Activated T-cell treated with anti-CD3 and anti-CD28 coated beads, Interleukin-2, amount 50 U/mL, for 4 hours (primary cell): Measurements from ENCODE around the gene TFF2. TPM values are rescaled to one million over a fixed set of nuclear protein-coding genes. Genes with fewer than 3 reads are reported as not detected.

ENCODE experiments used
- ATAC-seq, 2 donors: fragments of 200-7000 bp; cut with Tn5 transposase; one replicate each; pipeline ENCODE4 v1.10.0; 2021
- DNase-seq: peaks from one replicate; pipeline ENCODE4 v3.0.0-alpha.2; 2020
- H3K27me3 Mint-ChIP-seq: one replicate; pipeline ENCODE4 v1.8.0; 2021; ENCODE audit warnings: low read depth, mixed read lengths
- H3K36me3 Mint-ChIP-seq: one replicate; pipeline ENCODE4 v1.8.0; 2022; ENCODE audit warnings: mixed read lengths; ENCODE audit not compliant: insufficient read depth
- H3K4me1 Mint-ChIP-seq: one replicate; pipeline ENCODE4 v1.8.0; 2021; ENCODE audit warnings: low read depth, mixed read lengths
- H3K4me3 Mint-ChIP-seq: one replicate; pipeline ENCODE4 v1.8.0; 2021; ENCODE audit warnings: mild to moderate bottlenecking, moderate library complexity, mixed read lengths
- H3K9me3 Mint-ChIP-seq: one replicate; pipeline ENCODE4 v1.8.0; 2021; ENCODE audit warnings: mixed read lengths
- total RNA-seq, 3 donors: library from RNA; stranded (reverse); gene quantifications; one replicate each; pipeline ENCODE4 v1.2.1, GENCODE V29; 2021

Gene TFF2
- total RNA-seq, 3 donors from 2014 or later: not detected

GRCh38 chr21:42365770-42366169 lies 15.0 kb upstream of the TFF2 start:
- DNase-seq (no peak), ATAC-seq (no peak)
- Mint-ChIP-seq H3K4me3 (no peak overlapping the region), H3K9me3 (no peaks in the 10 kb centered on the region), H3K36me3 (no peaks in the 10 kb centered on the region), H3K4me1 (no peaks in the 10 kb centered on the region), H3K27me3 (no peaks in the 10 kb centered on the region)

GRCh38 chr21:42364304-42364865 lies 13.6 kb upstream of the TFF2 start:
- ATAC-seq: no peak
- Mint-ChIP-seq H3K4me1 (no peaks in the 10 kb centered on the region), H3K4me3 (no peak overlapping the region), H3K9me3 (no peaks in the 10 kb centered on the region), H3K36me3 (no peaks in the 10 kb centered on the region), H3K27me3 (no peaks in the 10 kb centered on the region)
- no peak for DNase-seq

- Mint-ChIP-seq H3K4me3 (no peak overlapping the region), H3K27me3 (no peaks in the 10 kb centered on the region), H3K9me3 (no peaks in the 10 kb centered on the region), H3K4me1 (no peaks in the 10 kb centered on the region), H3K36me3 (no peaks in the 10 kb centered on the region)
- no peak for ATAC-seq
- no peak for DNase-seq
These were observed 12.5 kb upstream of the TFF2 start for GRCh38 chr21:42363312-42363711.

- Mint-ChIP-seq H3K27me3 (no peaks in the 10 kb centered on the region), H3K9me3 (no peaks in the 10 kb centered on the region), H3K36me3 (no peaks in the 10 kb centered on the region), H3K4me3 (no peak overlapping the region), H3K4me1 (no peaks in the 10 kb centered on the region)
- DNase-seq: no peak
- no peak for ATAC-seq
These were observed 11.9 kb upstream of the TFF2 start for GRCh38 chr21:42362700-42363099.

DNA sequence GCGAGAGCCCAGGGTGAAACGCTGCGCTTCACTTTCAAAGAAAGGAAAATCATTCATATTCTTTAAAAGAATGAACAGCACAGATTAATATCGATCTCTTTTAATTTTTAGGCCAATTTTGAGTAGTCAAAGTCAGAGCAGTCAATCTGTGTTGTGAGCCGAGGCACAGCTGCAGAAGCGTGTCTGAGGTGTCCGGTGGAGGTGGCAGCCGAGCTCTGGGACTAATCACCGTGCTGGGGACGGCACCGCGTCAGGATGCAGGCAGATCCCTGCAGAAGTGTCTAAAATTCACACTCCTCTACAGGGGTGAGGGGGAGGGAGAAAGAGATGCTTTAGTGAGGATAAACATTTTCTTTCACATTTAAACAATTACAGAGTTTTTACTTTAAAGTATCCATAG lies 11.4 kb upstream of the TFF2 start:
- no peaks in the 10 kb centered on the region for H3K36me3 Mint-ChIP-seq
- ATAC-seq: no peak

DNA sequence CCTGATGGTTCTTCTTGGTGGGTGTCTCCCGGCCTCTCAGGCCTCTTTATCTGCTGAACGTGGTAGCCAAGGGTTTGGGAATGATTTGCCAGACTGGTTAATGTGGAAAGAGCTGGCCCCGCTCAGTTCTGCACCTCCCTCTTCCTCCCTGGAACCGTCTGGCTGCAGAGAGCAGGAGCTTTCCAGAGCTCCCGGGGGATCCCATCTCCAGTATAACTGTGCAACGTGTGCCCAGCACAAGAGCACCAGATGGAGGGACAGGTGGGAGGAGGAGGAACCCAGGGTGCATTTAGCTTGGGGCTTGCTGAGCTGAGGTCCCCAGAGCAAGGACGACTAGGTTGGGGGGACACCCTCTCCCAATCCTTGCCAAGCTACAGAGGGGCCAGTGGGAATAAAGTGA lies 10.5 kb upstream of the TFF2 start:
- DNase-seq (no peak), ATAC-seq (no peak)
- Mint-ChIP-seq H3K36me3 (no peaks in the 10 kb centered on the region), H3K4me3 (no peak overlapping the region), H3K4me1 (no peaks in the 10 kb centered on the region), H3K27me3 (no peaks in the 10 kb centered on the region), H3K9me3 (no peaks in the 10 kb centered on the region)

More for the DNA sequence above, 11.4 kb upstream of the TFF2 start:
- DNase-seq: no peak
- Mint-ChIP-seq H3K9me3 (no peaks in the 10 kb centered on the region), H3K4me3 (no peak overlapping the region), H3K27me3 (no peaks in the 10 kb centered on the region), H3K4me1 (no peaks in the 10 kb centered on the region)

DNA sequence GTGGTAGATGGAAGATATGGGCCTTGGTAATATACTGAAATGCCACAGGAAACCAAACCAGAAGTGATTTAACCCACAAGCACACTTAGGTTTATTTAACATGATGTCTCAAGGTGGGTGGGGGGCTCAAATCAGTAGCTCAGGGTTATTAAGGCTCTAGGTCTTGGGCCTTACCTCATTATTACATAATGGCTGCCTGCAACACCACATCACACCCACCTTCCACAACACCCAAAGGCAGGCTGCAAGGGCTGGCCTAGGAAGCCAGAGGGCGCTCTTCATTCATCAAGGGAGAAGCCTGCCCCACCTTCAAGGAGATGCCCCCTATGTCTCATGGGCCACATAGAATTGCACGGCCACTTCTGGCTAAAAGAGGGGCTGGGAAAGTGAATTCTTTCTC lies 9.5 kb upstream of the TFF2 start:
- Mint-ChIP-seq H3K27me3 (no peaks in the 10 kb centered on the region), H3K9me3 (no peaks in the 10 kb centered on the region), H3K36me3 (no peaks in the 10 kb centered on the region), H3K4me1 (no peaks in the 10 kb centered on the region), H3K4me3 (no peak overlapping the region)
- no peak for DNase-seq
- ATAC-seq: peak; percentile 28 to 43

DNA sequence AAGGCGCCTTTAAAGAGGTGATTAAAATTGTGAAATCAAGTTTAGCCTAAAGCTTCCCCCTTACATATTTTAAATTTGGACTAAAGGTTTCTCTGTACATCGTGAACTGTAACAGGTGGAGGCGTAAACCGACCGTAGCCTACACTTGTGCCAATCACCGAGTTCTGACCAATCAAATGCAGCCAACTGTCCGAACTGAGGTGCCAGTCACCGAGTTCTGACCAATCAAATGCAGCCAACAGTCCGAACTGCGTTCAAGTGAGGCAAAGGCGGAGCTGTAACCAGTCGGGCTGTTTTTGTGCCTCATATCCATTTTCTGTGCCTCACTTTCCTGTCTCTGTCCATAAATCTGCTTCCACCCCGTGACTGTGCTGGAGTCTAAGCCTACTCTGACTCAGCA lies 8.1 kb upstream of the TFF2 start:
- no peak for ATAC-seq
- Mint-ChIP-seq H3K36me3 (no peaks in the 10 kb centered on the region), H3K27me3 (no peaks in the 10 kb centered on the region)

GRCh38 chr21:42358261-42358660 lies 7.5 kb upstream of the TFF2 start:
- Mint-ChIP-seq H3K9me3 (peaks cover 13% of the 10 kb centered on the region), H3K36me3 (no peaks in the 10 kb centered on the region), H3K27me3 (no peaks in the 10 kb centered on the region), H3K4me1 (no peaks in the 10 kb centered on the region), H3K4me3 (no peak overlapping the region)
- DNase-seq (no peak), ATAC-seq (no peak)

More for the DNA sequence above, 8.1 kb upstream of the TFF2 start:
- Mint-ChIP-seq H3K9me3 (peaks cover 10% of the 10 kb centered on the region), H3K4me3 (no peak overlapping the region), H3K4me1 (no peaks in the 10 kb centered on the region)
- DNase-seq: no peak

DNA sequence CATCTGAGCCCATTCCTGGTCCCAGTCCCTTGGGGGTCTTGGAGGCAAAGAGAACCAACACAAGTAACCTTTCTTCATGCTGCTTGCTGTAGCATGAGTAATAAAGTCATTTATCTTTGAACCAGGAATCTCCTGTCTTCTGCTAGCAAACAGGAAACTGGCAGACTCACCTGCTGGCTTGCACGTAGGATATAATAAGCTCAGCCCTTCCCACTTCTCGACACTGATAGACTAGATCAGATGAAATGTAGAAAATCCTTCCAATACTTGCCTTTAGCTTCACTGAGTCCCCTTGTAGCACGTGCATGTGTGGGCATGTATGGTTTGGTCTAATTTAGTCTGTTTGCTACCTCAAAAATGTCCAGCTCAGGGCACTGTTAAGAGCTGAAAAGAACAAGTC lies 6.5 kb upstream of the TFF2 start:
- Mint-ChIP-seq H3K4me1 (no peaks in the 10 kb centered on the region), H3K36me3 (no peaks in the 10 kb centered on the region), H3K27me3 (no peaks in the 10 kb centered on the region), H3K4me3 (no peak overlapping the region), H3K9me3 (peaks cover 13% of the 10 kb centered on the region)
- ATAC-seq (no peak), DNase-seq (no peak)

- no peaks in the 10 kb centered on the region for H3K4me1 Mint-ChIP-seq
- no peaks in the 10 kb centered on the region for H3K36me3 Mint-ChIP-seq
- H3K9me3 Mint-ChIP-seq: peaks cover 13% of the 10 kb centered on the region
- no peak for DNase-seq
- H3K4me3 Mint-ChIP-seq: no peak overlapping the region
- ATAC-seq: no peak
- no peaks in the 10 kb centered on the region for H3K27me3 Mint-ChIP-seq
These were observed 5.9 kb upstream of the TFF2 start for GRCh38 chr21:42356650-42357049.

DNA sequence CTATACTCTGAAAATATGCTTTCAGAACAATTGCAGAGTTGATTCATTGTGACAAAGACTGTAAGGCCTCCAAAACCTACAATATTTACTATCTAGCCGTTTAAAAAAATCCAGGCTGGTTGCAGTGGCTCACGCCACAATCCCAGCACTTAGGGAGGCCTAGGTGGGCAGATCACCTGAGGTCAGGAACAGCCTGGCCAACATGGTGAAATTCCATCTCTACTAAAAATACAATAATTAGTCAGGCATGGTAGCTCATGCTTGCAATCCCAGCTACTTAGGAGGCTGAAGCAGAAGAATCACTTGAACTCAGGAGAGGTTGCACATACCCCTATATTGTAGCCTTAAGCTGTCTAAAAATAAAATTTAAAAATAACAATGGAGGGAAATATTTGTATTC lies 5.3 kb upstream of the TFF2 start:
- ATAC-seq (no peak), DNase-seq (no peak)
- no peaks in the 10 kb centered on the region for H3K36me3 Mint-ChIP-seq
- no peak overlapping the region for H3K4me3 Mint-ChIP-seq
- H3K27me3 Mint-ChIP-seq: no peaks in the 10 kb centered on the region
- H3K9me3 Mint-ChIP-seq: peaks cover 13% of the 10 kb centered on the region
- no peaks in the 10 kb centered on the region for H3K4me1 Mint-ChIP-seq

- DNase-seq (no peak), ATAC-seq (no peak)
- Mint-ChIP-seq H3K4me3 (no peak overlapping the region), H3K36me3 (no peaks in the 10 kb centered on the region), H3K4me1 (no peaks in the 10 kb centered on the region), H3K27me3 (no peaks in the 10 kb centered on the region), H3K9me3 (peaks cover 13% of the 10 kb centered on the region)
These were observed 2.8 kb upstream of the TFF2 start for GRCh38 chr21:42353623-42354022.

DNA sequence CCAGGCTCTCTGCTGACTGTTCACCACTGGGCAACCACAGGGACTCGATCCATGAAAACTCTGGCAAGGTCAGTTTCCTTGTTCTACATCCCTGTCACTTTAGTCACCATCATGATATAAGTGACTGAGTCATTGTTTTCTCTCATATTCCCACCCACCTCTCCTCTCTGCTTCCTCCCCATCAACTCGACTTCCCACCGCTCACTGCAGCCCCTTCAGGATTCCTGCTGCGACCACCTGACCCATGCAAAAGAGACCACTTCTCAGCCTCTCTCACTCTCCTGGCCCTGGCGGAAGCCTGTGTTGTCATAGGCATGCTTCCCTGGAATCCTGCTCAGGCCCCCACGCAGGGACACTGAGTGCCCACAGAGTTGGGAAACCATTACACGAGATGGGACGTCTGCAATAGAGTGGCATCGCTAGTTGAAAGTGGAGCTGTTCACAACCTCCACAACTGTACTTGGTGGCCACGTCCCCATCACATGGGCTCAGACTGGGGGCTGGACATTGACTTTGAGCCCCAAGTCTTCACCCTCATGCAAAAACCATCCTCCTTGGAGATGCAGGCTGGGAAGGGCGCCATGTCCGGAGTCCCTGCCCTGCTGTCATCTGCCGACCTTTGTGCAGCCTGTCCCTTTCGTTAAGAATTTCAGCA lies 1.8 kb upstream of the TFF2 start:
- no peaks in the 10 kb centered on the region for H3K27me3 Mint-ChIP-seq
- no peak for DNase-seq
- H3K9me3 Mint-ChIP-seq: peaks cover 13% of the 10 kb centered on the region
- no peaks in the 10 kb centered on the region for H3K36me3 Mint-ChIP-seq
- no peaks in the 10 kb centered on the region for H3K4me1 Mint-ChIP-seq
- H3K4me3 Mint-ChIP-seq: no peak overlapping the region
- no peak for ATAC-seq

DNA sequence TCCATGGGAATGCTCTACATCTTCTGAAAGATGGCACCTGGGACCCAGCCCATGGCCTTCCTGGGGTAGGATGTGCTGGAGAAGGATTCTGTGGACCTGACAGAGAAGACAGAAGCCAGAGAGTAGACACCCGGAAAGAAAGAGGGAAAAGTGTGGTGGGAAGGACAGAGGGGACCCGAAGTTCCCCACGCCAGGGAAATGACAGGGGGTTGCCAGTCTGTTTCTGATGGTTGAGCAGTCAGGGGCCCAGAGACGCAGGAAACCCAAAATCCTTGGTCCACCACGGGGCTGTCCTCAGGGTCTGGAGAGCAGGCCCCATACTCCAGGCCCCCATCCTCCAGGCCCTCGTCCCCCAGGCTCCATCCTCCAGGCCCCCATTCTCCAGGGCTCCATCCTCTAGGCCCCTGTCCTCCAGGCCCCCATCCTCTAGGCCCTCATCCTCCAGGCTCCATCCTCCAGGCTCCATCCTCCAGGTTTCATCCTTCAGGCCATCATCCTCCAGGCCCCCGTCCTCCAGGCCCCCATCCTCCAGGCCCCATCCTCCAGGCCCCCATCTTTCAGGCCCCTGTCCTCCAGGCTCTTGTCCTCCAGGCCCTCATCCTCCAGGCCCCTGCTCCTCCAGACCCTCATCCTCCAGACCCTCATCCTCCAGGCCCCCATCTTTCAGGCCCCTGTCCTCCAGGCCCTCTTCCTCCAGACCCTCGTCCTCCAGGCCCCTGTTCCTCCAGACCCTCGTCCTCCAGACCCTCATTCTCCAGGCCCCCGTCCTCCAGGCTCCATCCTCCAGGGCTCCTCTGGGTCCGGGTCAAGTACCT lies 1.0 kb upstream of the TFF2 start:
- Mint-ChIP-seq H3K4me3 (no peak overlapping the region), H3K4me1 (no peaks in the 10 kb centered on the region), H3K36me3 (no peaks in the 10 kb centered on the region), H3K9me3 (peaks cover 13% of the 10 kb centered on the region), H3K27me3 (no peaks in the 10 kb centered on the region)
- DNase-seq: no peak
- ATAC-seq: no peak
